ENCODE results near the gene FAM171A1.

The FAM171A1 gene

GRCh38 chr10:15262036-15262713, 108.9 kb downstream of the FAM171A1 start:
- no peak for DNase-seq
- no peak for TF ChIP-seq CTCF (IDR thresholded peaks at IDR 0.05; ENCODE audit: low read depth, low read length)
- Histone ChIP-seq H3K27me3 (ENCODE audit: insufficient read depth, low read depth, severe bottlenecking) (no peaks in the 10 kb centered on the region), H3K4me3 (ENCODE audit: low read depth, low read length) (no peak overlapping the region), H3K36me3 (no peaks in the 10 kb centered on the region), H3K9me3 (ENCODE audit: severe bottlenecking) (no peaks in the 10 kb centered on the region), H3K27ac (no peak overlapping the region)

- DNase-seq, result no peak
- Histone ChIP-seq H3K27me3 (ENCODE audit: insufficient read depth, low read depth, severe bottlenecking) (no peaks in the 10 kb centered on the region), H3K27ac (no peak overlapping the region), H3K4me3 (ENCODE audit: low read depth, low read length) (no peak overlapping the region), H3K9me3 (ENCODE audit: severe bottlenecking) (no peaks in the 10 kb centered on the region), H3K36me3 (no peaks in the 10 kb centered on the region)
- no peak for TF ChIP-seq CTCF (IDR thresholded peaks at IDR 0.05; ENCODE audit: low read depth, low read length)
These were observed 112.0 kb downstream of the FAM171A1 start for GRCh38 chr10:15259136-15259535.

- no peaks in the 10 kb centered on the region for H3K36me3 ChIP-seq
- no peak for DNase-seq
- no peaks in the 10 kb centered on the region for H3K9me3 ChIP-seq (ENCODE audit: severe bottlenecking)
- no peak for TF ChIP-seq CTCF (IDR thresholded peaks at IDR 0.05; ENCODE audit: low read depth, low read length)
- no peak overlapping the region for H3K27ac ChIP-seq
- no peak overlapping the region for H3K4me3 ChIP-seq (ENCODE audit: low read depth, low read length)
- H3K27me3 ChIP-seq (ENCODE audit: insufficient read depth, low read depth, severe bottlenecking), result no peaks in the 10 kb centered on the region
These were observed 112.8 kb downstream of the FAM171A1 start for GRCh38 chr10:15258255-15258654.

- no peak for DNase-seq
- Histone ChIP-seq H3K9me3 (ENCODE audit: severe bottlenecking) (no peaks in the 10 kb centered on the region), H3K36me3 (no peaks in the 10 kb centered on the region), H3K4me3 (ENCODE audit: low read depth, low read length) (no peak overlapping the region), H3K27me3 (ENCODE audit: insufficient read depth, low read depth, severe bottlenecking) (no peaks in the 10 kb centered on the region), H3K27ac (no peak overlapping the region)
- TF ChIP-seq CTCF (IDR thresholded peaks at IDR 0.05; ENCODE audit: low read depth, low read length), result no peak
These were observed 115.1 kb downstream of the FAM171A1 start for GRCh38 chr10:15255961-15256360.

GRCh38 chr10:15254808-15255648, 116.1 kb downstream of the FAM171A1 start:
- Histone ChIP-seq H3K9me3 (ENCODE audit: severe bottlenecking) (no peaks in the 10 kb centered on the region), H3K27ac (no peak overlapping the region), H3K36me3 (no peaks in the 10 kb centered on the region), H3K4me3 (ENCODE audit: low read depth, low read length) (no peak overlapping the region), H3K27me3 (ENCODE audit: insufficient read depth, low read depth, severe bottlenecking) (no peaks in the 10 kb centered on the region)
- no peak for TF ChIP-seq CTCF (IDR thresholded peaks at IDR 0.05; ENCODE audit: low read depth, low read length)
- DNase-seq, result no peak
